A549 (cell line): Measurements from ENCODE around the gene SIN3A. TPM values are rescaled to one million over a fixed set of nuclear protein-coding genes. Genes with fewer than 3 reads are reported as not detected.

Experiments
- ATOH8 ChIP-seq: fragments of 250-450 bp; sonication (Bioruptor Pico); IDR thresholded peaks from 2 replicates; pipeline ENCODE4 v1.5.0; 2020; ENCODE audit warnings: low read depth, mild to moderate bottlenecking, moderate library complexity
- BHLHE40 ChIP-seq: IDR thresholded peaks from 2 replicates; pipeline ENCODE4 v1.6.1; 2012; ENCODE audit warnings: low read depth, low read length, inconsistent platforms
- CHD4 ChIP-seq: fragments of 200-600 bp; sonication (generic); IDR thresholded peaks from 2 replicates; pipeline ENCODE4 v1.6.1; 2016; ENCODE audit warnings: antibody characterized with exemption, mild to moderate bottlenecking, borderline replicate concordance
- CTCF ChIP-seq: fragments of >200 bp; sonication (Bioruptor Twin); formaldehyde crosslinking; IDR thresholded peaks from 3 replicates; pipeline ENCODE4 v1.5.1; 2016
- EP300 ChIP-seq, 2 experiments: fragments of >200 bp; sonication (Bioruptor Twin); formaldehyde crosslinking; IDR thresholded peaks; 2 replicates in 1 of 2; 3 replicates in 1 of 2; pipeline ENCODE4 v1.6.1; 2016 to 2017
- FOSB ChIP-seq: fragments of 250-450 bp; sonication (Bioruptor Pico); IDR thresholded peaks from 2 replicates; pipeline ENCODE4 v1.5.0; 2020; ENCODE audit warnings: mild to moderate bottlenecking, moderate library complexity
- FOXS1 ChIP-seq: fragments of 250-450 bp; sonication (Bioruptor Pico); IDR thresholded peaks from 2 replicates; pipeline ENCODE4 v1.5.0; 2020; ENCODE audit warnings: mild to moderate bottlenecking, moderate library complexity
- GATA3 ChIP-seq: IDR thresholded peaks from 2 replicates; pipeline ENCODE4 v1.6.1; 2012; ENCODE audit warnings: borderline replicate concordance
- HES2 ChIP-seq: fragments of >200 bp; sonication (Bioruptor Twin); formaldehyde crosslinking; IDR thresholded peaks from 2 replicates; pipeline ENCODE4 v1.6.1; 2016
- HEYL ChIP-seq: fragments of 250-450 bp; sonication (Bioruptor Pico); IDR thresholded peaks from 2 replicates; pipeline ENCODE4 v1.8.0; 2021; ENCODE audit warnings: mild to moderate bottlenecking, moderate library complexity
- HOXB5 ChIP-seq: fragments of 250-450 bp; sonication (Bioruptor Pico); IDR thresholded peaks from 2 replicates; pipeline ENCODE4 v1.5.0; 2020; ENCODE audit warnings: mild to moderate bottlenecking, moderate library complexity
- MAFK ChIP-seq: fragments of 450-650 bp; IDR thresholded peaks from 2 replicates; pipeline ENCODE4 v1.6.1; 2014; ENCODE audit not compliant: partially characterized antibody
- MAZ ChIP-seq: fragments of 150-350 bp; IDR thresholded peaks from 2 replicates; pipeline ENCODE4 v1.6.1; 2014; ENCODE audit warnings: antibody characterized with exemption, low read depth, low read length, borderline replicate concordance
- MYC ChIP-seq: IDR thresholded peaks from 2 replicates; pipeline ENCODE4 v1.6.1; 2012; ENCODE audit warnings: mild to moderate bottlenecking, inconsistent platforms, low read length, improper control_type of control experiment, borderline replicate concordance
- NFE2L2 ChIP-seq: fragments of 150-350 bp; conservative IDR thresholded peaks from 2 replicates; pipeline ENCODE4 v1.6.1; 2014; ENCODE audit warnings: low read length
- NR3C1 ChIP-seq: fragments of >200 bp; sonication (Bioruptor Twin); formaldehyde crosslinking; IDR thresholded peaks from 3 replicates; pipeline ENCODE4 v1.6.1; 2017
- RARB ChIP-seq: fragments of 250-450 bp; sonication (Bioruptor Pico); IDR thresholded peaks from 2 replicates; pipeline ENCODE4 v1.8.0; 2021; ENCODE audit warnings: mild to moderate bottlenecking, moderate library complexity
- REST ChIP-seq: fragments of 200-600 bp; sonication (generic); IDR thresholded peaks from 2 replicates; pipeline ENCODE4 v1.6.1; 2016; ENCODE audit warnings: antibody characterized with exemption, mild to moderate bottlenecking, moderate library complexity
- SMC3 ChIP-seq: fragments of >200 bp; sonication (Bioruptor Twin); formaldehyde crosslinking; IDR thresholded peaks from 3 replicates; pipeline ENCODE4 v1.6.1; 2018; ENCODE audit warnings: inconsistent platforms
- SREBF2 ChIP-seq: fragments of 450-650 bp; IDR thresholded peaks from 2 replicates; pipeline ENCODE4 v1.6.1; 2014; ENCODE audit warnings: mild to moderate bottlenecking, moderate library complexity
- TP53 ChIP-seq: fragments of 250-450 bp; sonication (Bioruptor Pico); IDR thresholded peaks from 2 replicates; pipeline ENCODE4 v1.5.0; 2021; ENCODE audit warnings: mild to moderate bottlenecking, moderate library complexity
- ZFP36 ChIP-seq: fragments of 450-650 bp; IDR thresholded peaks from 2 replicates; pipeline ENCODE4 v1.6.1; 2014; ENCODE audit warnings: borderline replicate concordance; ENCODE audit not compliant: partially characterized antibody
- ZNF302 ChIP-seq: fragments of 250-450 bp; sonication (Bioruptor Pico); IDR thresholded peaks from 2 replicates; pipeline ENCODE4 v1.9.0; 2021; ENCODE audit warnings: inconsistent platforms, mild to moderate bottlenecking, moderate library complexity
- ZSCAN20 ChIP-seq: fragments of 250-450 bp; sonication (Bioruptor Pico); IDR thresholded peaks from 2 replicates; pipeline ENCODE4 v1.8.0; 2022; ENCODE audit warnings: mild to moderate bottlenecking, moderate library complexity
- polyA plus RNA-seq, 4 experiments: library from polyadenylated mRNA; depleted of rRNA in 3 of 4; stranded (reverse); fragments of >200 nt; fragmentation: RNase III in 1 of 4; extraction: RNeasy Plus Mini Kit Qiagen cat#74134 plus additional on column Dnase treatment in 1 of 4; gene quantifications; 2 replicates in 3 of 4; 3 replicates in 1 of 4; pipeline ENCODE4 v1.2.3, GENCODE V29; 2011 to 2017
- TF ChIP-seq, protein P1 (sequence below): IDR thresholded peaks from 2 replicates; pipeline ENCODE4 v1.6.1; 2012
- TF ChIP-seq, protein P2 (sequence below): fragments of >200 bp; sonication (Bioruptor Twin); formaldehyde crosslinking; IDR thresholded peaks from 3 replicates; pipeline ENCODE4 v1.6.1; 2016
- TF ChIP-seq, protein P3 (sequence below): fragments of 250-450 bp; sonication (Bioruptor Pico); IDR thresholded peaks from 2 replicates; pipeline ENCODE4 v1.5.0; 2021; ENCODE audit warnings: mild to moderate bottlenecking, moderate library complexity, borderline replicate concordance

SIN3A gene
- polyA plus RNA-seq, 2 of the 4 experiments (the other 2 are of a cell fraction), result 35.9 to 48.7 TPM

DNA sequence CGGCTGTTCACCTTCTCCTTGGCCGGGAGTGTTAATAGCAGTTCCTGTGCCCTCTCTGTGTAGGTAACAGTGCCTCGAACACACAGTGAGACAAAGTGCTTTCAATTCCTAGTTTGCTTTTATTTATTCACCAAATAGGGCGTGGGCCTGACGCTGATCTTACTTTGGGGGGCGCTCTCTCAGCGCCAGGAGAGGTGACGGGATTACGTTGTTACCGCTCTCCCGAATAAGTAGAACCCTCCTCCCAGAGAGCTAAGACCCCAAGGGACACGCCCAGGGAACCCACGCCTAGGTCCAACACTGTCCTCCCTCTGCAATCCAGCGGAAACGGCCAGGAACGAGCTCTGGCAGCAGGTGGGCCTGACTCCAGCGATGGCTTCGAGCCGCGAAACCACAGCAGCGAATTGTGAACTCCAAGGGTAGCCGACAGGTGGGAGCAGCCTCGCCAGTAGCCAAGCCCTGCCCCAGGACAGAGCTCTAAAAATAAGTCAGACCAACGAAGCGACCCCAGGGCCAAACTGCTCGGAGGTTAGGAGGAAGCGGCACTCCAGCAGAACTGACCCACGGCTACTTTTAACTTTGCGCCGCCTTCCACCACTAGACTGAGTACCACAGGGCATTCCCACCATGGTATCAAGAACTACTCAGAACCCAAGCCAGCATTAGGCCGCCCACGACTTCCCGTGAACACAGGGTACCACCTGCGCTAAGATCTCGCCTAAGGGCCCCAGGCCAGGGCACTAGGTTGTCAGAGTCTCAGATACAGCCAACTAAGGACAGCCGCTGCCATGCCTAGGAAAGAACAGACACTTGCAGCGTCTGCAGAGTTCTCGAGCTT is 1.6 kb upstream of the SIN3A start (continued):
- no peak for TF ChIP-seq MAZ
- TF ChIP-seq RARB (CRISPR knock-in tag), result no peak
- TF ChIP-seq BHLHE40, result no peak
- TF ChIP-seq MYC, result no peak
- peak; percentile 9; the same call in 1 of the 3 replicates for TF ChIP-seq SMC3
- no peak for TF ChIP-seq NR3C1
- no peak for TF ChIP-seq NFE2L2
- no peak for TF ChIP-seq ZFP36
- peak; percentile 5; the same call in 1 of the 2 replicates for TF ChIP-seq GATA3
- TF ChIP-seq ZNF302 (CRISPR knock-in tag), result no peak
- TF ChIP-seq FOXS1 (CRISPR knock-in tag), result no peak
- TF ChIP-seq EP300 (IDR thresholded peaks at IDR 0.05), result no peak
- no peak for TF ChIP-seq MAFK
- peak; percentile 44 for TF ChIP-seq CTCF
- TF ChIP-seq, protein P1, sequence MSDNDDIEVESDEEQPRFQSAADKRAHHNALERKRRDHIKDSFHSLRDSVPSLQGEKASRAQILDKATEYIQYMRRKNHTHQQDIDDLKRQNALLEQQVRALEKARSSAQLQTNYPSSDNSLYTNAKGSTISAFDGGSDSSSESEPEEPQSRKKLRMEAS, result peak; percentile 62
- TF ChIP-seq FOSB (CRISPR knock-in tag), result no peak
- no peak for TF ChIP-seq ZSCAN20 (CRISPR knock-in tag)
- TF ChIP-seq HEYL, result no peak
- no peak for TF ChIP-seq ATOH8 (CRISPR knock-in tag)
- TF ChIP-seq, protein P2, sequence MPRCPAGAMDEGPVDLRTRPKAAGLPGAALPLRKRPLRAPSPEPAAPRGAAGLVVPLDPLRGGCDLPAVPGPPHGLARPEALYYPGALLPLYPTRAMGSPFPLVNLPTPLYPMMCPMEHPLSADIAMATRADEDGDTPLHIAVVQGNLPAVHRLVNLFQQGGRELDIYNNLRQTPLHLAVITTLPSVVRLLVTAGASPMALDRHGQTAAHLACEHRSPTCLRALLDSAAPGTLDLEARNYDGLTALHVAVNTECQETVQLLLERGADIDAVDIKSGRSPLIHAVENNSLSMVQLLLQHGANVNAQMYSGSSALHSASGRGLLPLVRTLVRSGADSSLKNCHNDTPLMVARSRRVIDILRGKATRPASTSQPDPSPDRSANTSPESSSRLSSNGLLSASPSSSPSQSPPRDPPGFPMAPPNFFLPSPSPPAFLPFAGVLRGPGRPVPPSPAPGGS, result no peak
- TF ChIP-seq TP53 (CRISPR knock-in tag), result peak; percentile 64; the same call in 1 of the 2 replicates
- no peak for TF ChIP-seq CHD4
- TF ChIP-seq, protein P3, sequence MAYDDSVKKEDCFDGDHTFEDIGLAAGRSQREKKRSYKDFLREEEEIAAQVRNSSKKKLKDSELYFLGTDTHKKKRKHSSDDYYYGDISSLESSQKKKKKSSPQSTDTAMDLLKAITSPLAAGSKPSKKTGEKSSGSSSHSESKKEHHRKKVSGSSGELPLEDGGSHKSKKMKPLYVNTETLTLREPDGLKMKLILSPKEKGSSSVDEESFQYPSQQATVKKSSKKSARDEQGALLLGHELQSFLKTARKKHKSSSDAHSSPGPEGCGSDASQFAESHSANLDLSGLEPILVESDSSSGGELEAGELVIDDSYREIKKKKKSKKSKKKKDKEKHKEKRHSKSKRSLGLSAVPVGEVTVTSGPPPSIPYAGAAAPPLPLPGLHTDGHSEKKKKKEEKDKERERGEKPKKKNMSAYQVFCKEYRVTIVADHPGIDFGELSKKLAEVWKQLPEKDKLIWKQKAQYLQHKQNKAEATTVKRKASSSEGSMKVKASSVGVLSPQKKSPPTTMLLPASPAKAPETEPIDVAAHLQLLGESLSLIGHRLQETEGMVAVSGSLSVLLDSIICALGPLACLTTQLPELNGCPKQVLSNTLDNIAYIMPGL (CRISPR knock-in tag), result no peak
- no peak for TF ChIP-seq HES2
- no peak for TF ChIP-seq SREBF2
- TF ChIP-seq HOXB5, result no peak
- TF ChIP-seq REST, result no peak
